ENCODE measurements around the gene FMNL1. TPM values are rescaled to one million over a fixed set of nuclear protein-coding genes. Genes with fewer than 3 reads are reported as not detected.
A peak's percentile ranks its signal among the peaks of the same experiment; 100 is the strongest.

FMNL1 gene
- total and polyA plus RNA-seq, 2 experiments from 2014 or later = 1.4 to 4.2 TPM

DNA sequence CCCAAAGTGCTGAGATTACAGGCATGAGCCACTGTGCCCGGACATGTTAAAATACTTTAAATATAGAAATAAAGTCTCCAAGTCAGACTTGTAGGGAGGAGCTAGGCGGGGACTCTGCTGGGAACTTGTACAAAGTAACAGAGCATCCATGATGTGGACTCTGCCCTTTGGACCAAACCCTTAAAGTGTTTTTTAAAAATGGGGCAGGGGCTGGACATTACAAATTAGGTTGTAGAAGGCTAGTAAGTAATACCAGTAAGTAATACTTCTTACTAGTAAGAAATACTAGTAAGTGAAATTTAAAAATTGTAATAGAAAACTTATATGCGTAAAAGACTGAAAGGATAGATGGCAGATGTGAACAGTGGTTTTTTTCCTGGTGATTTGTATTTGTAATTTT is 49.9 kb downstream of the FMNL1 start:
- H3K4me2 ChIP-seq (ENCODE audit: unreplicated experiment) = no peak overlapping the region
- no peak for TF ChIP-seq EZH2 (IDR thresholded peaks at IDR 0.05; ENCODE audit: insufficient read depth, poor library complexity, severe bottlenecking)
- TF ChIP-seq EZH2phosphoT487 (IDR thresholded peaks at IDR 0.05; ENCODE audit: insufficient read depth, low read depth) = no peak
- in situ Hi-C loops (cut with MboI) = loop anchor here (10.0 kb wide), 1 partner anchor 113 kb away; no protein-coding TSS in a partner anchor
- 96% methylated on average over 3 of the region's 3 CpGs for WGBS, 2 experiments (ENCODE audit: low coverage in 1 of 2, low lambda C conversion rate in 2 of 2, missing lambda C conversion rate in 2 of 2)
- no peak overlapping the region for H3K27ac ChIP-seq
- no peak overlapping the region for H3K9ac ChIP-seq
- H2AFZ ChIP-seq = no peak overlapping the region
- DNase-seq = no peak
- H3K27me3 ChIP-seq (replicated peaks; ENCODE audit: insufficient read depth) = no peaks in the 10 kb centered on the region
- H3K36me3 ChIP-seq (ENCODE audit: low read depth) = peaks cover 57% of the 10 kb centered on the region
- no peaks in the 10 kb centered on the region for H3K9me3 ChIP-seq (ENCODE audit: low read depth)
- no peaks in the 10 kb centered on the region for H3K79me2 ChIP-seq (ENCODE audit: insufficient read depth)
- no peaks in the 10 kb centered on the region for H3K4me1 ChIP-seq (ENCODE audit: insufficient read depth)
- no peaks in the 10 kb centered on the region for H4K20me1 ChIP-seq (ENCODE audit: insufficient read depth)
- H3K9me2 ChIP-seq (ENCODE audit: insufficient read depth) = no peaks in the 10 kb centered on the region
- H3F3A ChIP-seq (ENCODE audit: insufficient read depth) = peaks cover 12% of the 10 kb centered on the region
- H3K4me3 ChIP-seq = no peak overlapping the region

GRCh38 chr17:45273551-45273957 is 51.9 kb downstream of the FMNL1 start:
- DNase-seq = peak; percentile 33
- no peaks in the 10 kb centered on the region for H3K79me2 ChIP-seq (ENCODE audit: insufficient read depth)
- H3K9me3 ChIP-seq (ENCODE audit: low read depth) = no peaks in the 10 kb centered on the region
- no peaks in the 10 kb centered on the region for H4K20me1 ChIP-seq (ENCODE audit: insufficient read depth)
- no peaks in the 10 kb centered on the region for H3K27me3 ChIP-seq (replicated peaks; ENCODE audit: insufficient read depth)
- no peaks in the 10 kb centered on the region for H3K9me2 ChIP-seq (ENCODE audit: insufficient read depth)
- TF ChIP-seq EZH2 (IDR thresholded peaks at IDR 0.05; ENCODE audit: insufficient read depth, poor library complexity, severe bottlenecking) (no peak), EZH2phosphoT487 (IDR thresholded peaks at IDR 0.05; ENCODE audit: insufficient read depth, low read depth) (no peak)
- H3K27ac ChIP-seq = no peak overlapping the region
- H3K4me3 ChIP-seq = no peak overlapping the region
- no peak overlapping the region for H2AFZ ChIP-seq
- no peak overlapping the region for H3K4me2 ChIP-seq (ENCODE audit: unreplicated experiment)
- in situ Hi-C loops (cut with MboI) = loop anchor here (10.0 kb wide), 1 partner anchor 111 kb away; no protein-coding TSS in a partner anchor
- 57 to 60% methylated on average over 16 of the region's 16 CpGs for WGBS, 2 experiments (ENCODE audit: low coverage in 1 of 2, low lambda C conversion rate in 2 of 2, missing lambda C conversion rate in 2 of 2)
- H3K4me1 ChIP-seq (ENCODE audit: insufficient read depth) = peaks cover 3% of the 10 kb centered on the region; the same call in 1 of the 2 replicates
- peaks cover 45% of the 10 kb centered on the region for H3K36me3 ChIP-seq (ENCODE audit: low read depth)
- peaks cover 6% of the 10 kb centered on the region; the same call in 1 of the 2 replicates for H3F3A ChIP-seq (ENCODE audit: insufficient read depth)
- H3K9ac ChIP-seq = no peak overlapping the region

- in situ Hi-C loops (cut with MboI) = loop anchor here (10.0 kb wide), 1 partner anchor 111 kb away; no protein-coding TSS in a partner anchor
- Histone ChIP-seq H4K20me1 (ENCODE audit: insufficient read depth) (no peaks in the 10 kb centered on the region), H3K27me3 (replicated peaks; ENCODE audit: insufficient read depth) (no peaks in the 10 kb centered on the region), H3K4me2 (ENCODE audit: unreplicated experiment) (no peak overlapping the region), H3K36me3 (ENCODE audit: low read depth) (peaks cover 40% of the 10 kb centered on the region), H3K9me3 (ENCODE audit: low read depth) (no peaks in the 10 kb centered on the region), H3F3A (ENCODE audit: insufficient read depth) (peaks cover 11% of the 10 kb centered on the region; the same call in 1 of the 2 replicates), H3K9ac (no peak overlapping the region), H3K9me2 (ENCODE audit: insufficient read depth) (no peaks in the 10 kb centered on the region), H3K4me3 (no peak overlapping the region), H3K27ac (no peak overlapping the region), H3K79me2 (ENCODE audit: insufficient read depth) (no peaks in the 10 kb centered on the region), H2AFZ (no peak overlapping the region), H3K4me1 (ENCODE audit: insufficient read depth) (peaks cover 3% of the 10 kb centered on the region; the same call in 1 of the 2 replicates)
- TF ChIP-seq EZH2 (IDR thresholded peaks at IDR 0.05; ENCODE audit: insufficient read depth, poor library complexity, severe bottlenecking) = no peak
- no peak for TF ChIP-seq EZH2phosphoT487 (IDR thresholded peaks at IDR 0.05; ENCODE audit: insufficient read depth, low read depth)
- WGBS, 2 experiments (ENCODE audit: low coverage in 1 of 2, low lambda C conversion rate in 2 of 2, missing lambda C conversion rate in 2 of 2) = 88 to 90% methylated on average over 5 of the region's 5 CpGs
- no peak for DNase-seq
Measured at GRCh38 chr17:45274033-45274432, 52.3 kb downstream of the FMNL1 start.

- Histone ChIP-seq H3K4me1 (ENCODE audit: insufficient read depth) (peaks cover 3% of the 10 kb centered on the region; the same call in 1 of the 2 replicates), H3K36me3 (ENCODE audit: low read depth) (peaks cover 43% of the 10 kb centered on the region), H3K9me2 (ENCODE audit: insufficient read depth) (no peaks in the 10 kb centered on the region), H3K4me2 (ENCODE audit: unreplicated experiment) (no peak overlapping the region), H3K4me3 (no peak overlapping the region), H3K9me3 (ENCODE audit: low read depth) (no peaks in the 10 kb centered on the region), H3K27ac (no peak overlapping the region), H2AFZ (no peak overlapping the region), H3K9ac (no peak overlapping the region), H3K27me3 (replicated peaks; ENCODE audit: insufficient read depth) (no peaks in the 10 kb centered on the region), H4K20me1 (ENCODE audit: insufficient read depth) (no peaks in the 10 kb centered on the region), H3K79me2 (ENCODE audit: insufficient read depth) (no peaks in the 10 kb centered on the region), H3F3A (ENCODE audit: insufficient read depth) (peaks cover 15% of the 10 kb centered on the region; the same call in 1 of the 2 replicates)
- WGBS, 2 experiments (ENCODE audit: low coverage in 1 of 2, low lambda C conversion rate in 2 of 2, missing lambda C conversion rate in 2 of 2) = 47 to 49% methylated on average over 6 of the region's 6 CpGs
- no peak for TF ChIP-seq EZH2phosphoT487 (IDR thresholded peaks at IDR 0.05; ENCODE audit: insufficient read depth, low read depth)
- TF ChIP-seq EZH2 (IDR thresholded peaks at IDR 0.05; ENCODE audit: insufficient read depth, poor library complexity, severe bottlenecking) = no peak
- in situ Hi-C loops (cut with MboI) = loop anchor here (10.0 kb wide), 1 partner anchor 109 kb away; no protein-coding TSS in a partner anchor
- DNase-seq = no peak
Measured at GRCh38 chr17:45276031-45276430, 54.3 kb downstream of the FMNL1 start.
